CD4-positive, alpha-beta T cell (primary cell): ENCODE measurements around the gene RNF150. TPM values are rescaled to one million over a fixed set of nuclear protein-coding genes. Genes with fewer than 3 reads are reported as not detected.
"Not testable (repeated sequence)": the region's sequence is repeated elsewhere in the genome, so short reads cannot be mapped to it uniquely, and the experiment has no call there.

Experiments used
- ATAC-seq: fragments of 200-7000 bp; cut with Tn5 transposase; one replicate; pipeline ENCODE4 v1.10.0; 2022; ENCODE audit warnings: mild to moderate bottlenecking; ENCODE audit not compliant: poor library complexity
- CTCF ChIA-PET: fragments of 350-600 bp; sonication (Branson Sonifier 250); formaldehyde crosslinking; loops from one replicate; lab custom pipeline; 2021; ENCODE audit warnings: antibody characterized with exemption, inconsistent platforms; lab: Charles Lee
- POLR2A ChIA-PET: fragments of 350-600 bp; sonication (Branson Sonifier 250); formaldehyde crosslinking; loops from one replicate; lab custom pipeline; 2021; ENCODE audit warnings: antibody characterized with exemption, inconsistent platforms; lab: Charles Lee
- DNase-seq, 14 experiments: peaks; one replicate each; pipeline ENCODE4 v3.0.0-alpha.2; 2013 to 2020; ENCODE audit warnings: mixed read lengths in 2 of 14
- H3K27ac ChIP-seq, 2 donors: one replicate each; pipeline versions ENCODE4 v1.5.1 to v1.7.0; 2013; ENCODE audit warnings: low read length in 2 of 2, low read depth in 1 of 2, mild to moderate bottlenecking in 1 of 2
- H3K27me3 ChIP-seq, 2 experiments: 1 replicate in 1 of 2; 2 replicates in 1 of 2; pipeline versions ENCODE4 v1.6.1 to v1.7.0; 2013; ENCODE audit warnings: low read length in 2 of 2, control low read depth in 1 of 2, mild to moderate bottlenecking in 1 of 2, moderate library complexity in 1 of 2; ENCODE audit not compliant: insufficient read depth in 2 of 2, control insufficient read depth in 1 of 2
- H3K36me3 ChIP-seq: one replicate; pipeline ENCODE4 v1.6.1; 2013; ENCODE audit warnings: low read length, control low read depth; ENCODE audit not compliant: insufficient read depth
- H3K4me1 ChIP-seq: one replicate; pipeline ENCODE4 v1.6.1; 2013; ENCODE audit warnings: low read length, control low read depth; ENCODE audit not compliant: insufficient read depth
- H3K4me3 ChIP-seq: one replicate; pipeline ENCODE4 v1.5.1; 2013; ENCODE audit warnings: mild to moderate bottlenecking, low read length, moderate library complexity
- H3K9me3 ChIP-seq, 2 experiments: 1 replicate in 1 of 2; 2 replicates in 1 of 2; pipeline versions ENCODE4 v1.6.1 to v1.7.0; 2013; ENCODE audit warnings: low read length in 2 of 2, mild to moderate bottlenecking in 2 of 2, control low read depth in 1 of 2, moderate library complexity in 1 of 2; ENCODE audit not compliant: control insufficient read depth in 1 of 2, insufficient read depth in 1 of 2
- H3K27ac Mint-ChIP-seq: one replicate; pipeline ENCODE4 v1.8.0; 2020; ENCODE audit warnings: mixed read lengths
- H3K27me3 Mint-ChIP-seq: one replicate; pipeline ENCODE4 v1.8.0; 2021; ENCODE audit warnings: mixed read lengths
- H3K36me3 Mint-ChIP-seq: one replicate; pipeline ENCODE4 v1.8.0; 2021; ENCODE audit warnings: low read depth, mixed read lengths
- H3K4me1 Mint-ChIP-seq: one replicate; pipeline ENCODE4 v1.8.0; 2021; ENCODE audit warnings: low read depth, mixed read lengths
- H3K4me3 Mint-ChIP-seq: one replicate; pipeline ENCODE4 v1.8.0; 2020; ENCODE audit warnings: mild to moderate bottlenecking, mixed read lengths
- H3K9me3 Mint-ChIP-seq: one replicate; pipeline ENCODE4 v1.8.0; 2020; ENCODE audit warnings: mixed read lengths
- CTCF ChIP-seq: fragments of 200-600 bp; IDR thresholded peaks from one replicate; pipeline ENCODE4 v1.8.0; 2022; ENCODE audit warnings: antibody characterized with exemption, mild to moderate bottlenecking
- intact Hi-C, 2 experiments: fragments of 100-400 bp; cut with DNase I in 1 of 2; cut with micrococcal nuclease in 1 of 2; formaldehyde crosslinking; loops; one replicate each; pipeline versions ENCODE4 v1.15.1 to v1.9.0; 2023 to 2025; cut with DNase I, micrococcal nuclease
- total RNA-seq, 174 experiments: library from RNA in 2 of 174; stranded (reverse) in 2 of 174; gene quantifications; one replicate each; pipeline ENCODE4 v1.2.3 and lab custom pipeline; 2021 to 2026

Gene RNF150
- total RNA-seq, 2 experiments from 2014 or later: not detected

- no peaks in the 10 kb centered on the region for H3K36me3 Mint-ChIP-seq
- intact Hi-C loops: no loop called here
- no peaks in the 10 kb centered on the region for H3K36me3 ChIP-seq
- H3K9me3 ChIP-seq: no peaks in the 10 kb centered on the region
- H3K27me3 ChIP-seq: peaks cover 0 to 3% of the 10 kb centered on the region in 2 experiments
- H3K4me1 Mint-ChIP-seq: no peaks in the 10 kb centered on the region
- no peak for TF ChIP-seq CTCF
- no peaks in the 10 kb centered on the region for H3K9me3 Mint-ChIP-seq
- ChIA-PET CTCF (no interaction called here), POLR2A (no interaction called here)
- no peak overlapping the region for H3K27ac ChIP-seq
- H3K27me3 Mint-ChIP-seq: no peaks in the 10 kb centered on the region
- H3K4me1 ChIP-seq: no peaks in the 10 kb centered on the region
- ATAC-seq: no peak
- no peak overlapping the region for H3K27ac Mint-ChIP-seq
- no peak overlapping the region for H3K4me3 Mint-ChIP-seq
- no peak overlapping the region for H3K4me3 ChIP-seq
- no peak for DNase-seq
Measured at GRCh38 chr4:141170671-141171070, 37.4 kb upstream of the RNF150 start.

- Histone ChIP-seq H3K9me3 (no peaks in the 10 kb centered on the region), H3K4me1 (no peaks in the 10 kb centered on the region), H3K27ac (no peak overlapping the region), H3K36me3 (no peaks in the 10 kb centered on the region), H3K27me3 (peaks cover 0 to 3% of the 10 kb centered on the region in 2 experiments), H3K4me3 (no peak overlapping the region)
- no peaks in the 10 kb centered on the region for H3K9me3 Mint-ChIP-seq
- intact Hi-C loops: no loop called here
- H3K27ac Mint-ChIP-seq: no peak overlapping the region
- no peaks in the 10 kb centered on the region for H3K36me3 Mint-ChIP-seq
- ATAC-seq (no peak), DNase-seq (no peak)
- no peak overlapping the region for H3K4me3 Mint-ChIP-seq
- no peaks in the 10 kb centered on the region for H3K4me1 Mint-ChIP-seq
- POLR2A ChIA-PET: no interaction called here
- no peak for TF ChIP-seq CTCF
- no peaks in the 10 kb centered on the region for H3K27me3 Mint-ChIP-seq
- CTCF ChIA-PET: no interaction called here
Measured at GRCh38 chr4:141169391-141169790, 36.1 kb upstream of the RNF150 start.

GRCh38 chr4:141165001-141165400 is 31.7 kb upstream of the RNF150 start:
- H3K36me3 Mint-ChIP-seq, H3K4me3 Mint-ChIP-seq, H3K27ac ChIP-seq, H3K4me1 ChIP-seq, H3K27ac Mint-ChIP-seq, H3K27me3 Mint-ChIP-seq, H3K36me3 ChIP-seq, H3K27me3 ChIP-seq, DNase-seq, CTCF ChIA-PET, intact Hi-C loops, H3K4me1 Mint-ChIP-seq, H3K9me3 Mint-ChIP-seq, H3K9me3 ChIP-seq, H3K4me3 ChIP-seq, POLR2A ChIA-PET, ATAC-seq: not testable (repeated sequence)

- Histone ChIP-seq H3K4me1 (no peaks in the 10 kb centered on the region), H3K36me3 (no peaks in the 10 kb centered on the region), H3K27me3 (peaks cover 2 to 4% of the 10 kb centered on the region in 2 experiments), H3K9me3 (peaks cover 0 to 4% of the 10 kb centered on the region in 2 experiments), H3K27ac (no peak overlapping the region), H3K4me3 (no peak overlapping the region)
- CTCF ChIA-PET: no interaction called here
- H3K4me1 Mint-ChIP-seq: no peaks in the 10 kb centered on the region
- TF ChIP-seq CTCF: no peak
- peaks cover 11% of the 10 kb centered on the region for H3K27me3 Mint-ChIP-seq
- intact Hi-C loops: loop anchor here in 1 of 2 experiments (2.0 kb wide), 1 partner anchor 1688 kb away; the partner anchor contains the start of gene INPP4B
- H3K27ac Mint-ChIP-seq: no peak overlapping the region
- H3K36me3 Mint-ChIP-seq: no peaks in the 10 kb centered on the region
- no peak for DNase-seq
- H3K9me3 Mint-ChIP-seq: peaks cover 3% of the 10 kb centered on the region
- no peak for ATAC-seq
- no peak overlapping the region for H3K4me3 Mint-ChIP-seq
- POLR2A ChIA-PET: no interaction called here
Measured at GRCh38 chr4:141159027-141159426, 25.8 kb upstream of the RNF150 start.
